ENCODE data around the gene EXOC3.

GRCh38 chr5:429453-430188 lies 13.4 kb upstream of the EXOC3 start:
- TF ChIP-seq, protein P1, sequence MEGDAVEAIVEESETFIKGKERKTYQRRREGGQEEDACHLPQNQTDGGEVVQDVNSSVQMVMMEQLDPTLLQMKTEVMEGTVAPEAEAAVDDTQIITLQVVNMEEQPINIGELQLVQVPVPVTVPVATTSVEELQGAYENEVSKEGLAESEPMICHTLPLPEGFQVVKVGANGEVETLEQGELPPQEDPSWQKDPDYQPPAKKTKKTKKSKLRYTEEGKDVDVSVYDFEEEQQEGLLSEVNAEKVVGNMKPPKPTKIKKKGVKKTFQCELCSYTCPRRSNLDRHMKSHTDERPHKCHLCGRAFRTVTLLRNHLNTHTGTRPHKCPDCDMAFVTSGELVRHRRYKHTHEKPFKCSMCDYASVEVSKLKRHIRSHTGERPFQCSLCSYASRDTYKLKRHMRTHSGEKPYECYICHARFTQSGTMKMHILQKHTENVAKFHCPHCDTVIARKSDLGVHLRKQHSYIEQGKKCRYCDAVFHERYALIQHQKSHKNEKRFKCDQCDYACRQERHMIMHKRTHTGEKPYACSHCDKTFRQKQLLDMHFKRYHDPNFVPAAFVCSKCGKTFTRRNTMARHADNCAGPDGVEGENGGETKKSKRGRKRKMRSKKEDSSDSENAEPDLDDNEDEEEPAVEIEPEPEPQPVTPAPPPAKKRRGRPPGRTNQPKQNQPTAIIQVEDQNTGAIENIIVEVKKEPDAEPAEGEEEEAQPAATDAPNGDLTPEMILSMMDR (IDR thresholded peaks at IDR 0.05; ENCODE audit: poor library complexity, severe bottlenecking): no peak
- TF ChIP-seq POLR2AphosphoS5 (IDR thresholded peaks at IDR 0.05): no peak
- TF ChIP-seq EP300 (conservative IDR thresholded peaks at IDR 0.05; ENCODE audit: poor library complexity, severe bottlenecking): no peak
- no peak for TF ChIP-seq REST (IDR thresholded peaks at IDR 0.05; ENCODE audit: borderline replicate concordance)
- no peak for TF ChIP-seq EZH2 (IDR thresholded peaks at IDR 0.05; ENCODE audit: borderline replicate concordance, insufficient read depth, low read length, poor library complexity, severe bottlenecking)
- TF ChIP-seq TAF1 (IDR thresholded peaks at IDR 0.05; ENCODE audit: low read depth): no peak

All from neural cell (in vitro differentiated cells).